Lung microvascular endothelial cell (primary cell): Measurements from ENCODE around the gene COP1. TPM values are rescaled to one million over a fixed set of nuclear protein-coding genes. Genes with fewer than 3 reads are reported as not detected.
"Not testable (repeated sequence)": the region's sequence is repeated elsewhere in the genome, so short reads cannot be mapped to it uniquely, and the experiment has no call there.

Experiments used
- DNase-seq, 2 donors: peaks; one replicate each; pipeline versions ENCODE4 v3.0.0 to v3.0.0-alpha.2; 2010; ENCODE audit warnings: low read depth in 2 of 2
- total RNA-seq: library from RNA; depleted of rRNA; stranded (reverse); fragments of >200 nt; gene quantifications from 2 replicates; pipeline ENCODE4 v1.2.1, GENCODE V29; 2014

The COP1 gene
- total RNA-seq, 1 donor from 2014 or later = 47.2 TPM

DNA sequence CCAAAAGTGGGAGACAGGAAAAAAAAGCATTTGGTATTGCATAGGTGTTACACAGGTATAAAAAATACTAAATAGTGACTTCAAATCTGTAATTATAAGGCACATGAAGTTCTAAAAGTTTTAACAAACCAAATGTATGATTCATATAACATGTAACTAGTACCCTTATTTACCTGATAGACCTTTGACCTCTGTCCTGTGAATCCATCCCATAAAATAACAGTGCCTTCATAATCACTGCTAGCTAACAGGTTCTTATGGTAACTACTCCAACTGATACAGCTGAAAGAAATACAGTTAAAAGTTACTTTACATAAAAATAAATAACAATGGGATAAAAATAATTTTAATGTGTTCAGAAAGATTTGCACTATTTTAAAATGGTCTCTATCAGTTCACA, 163.5 kb downstream of the COP1 start:
- no peak for DNase-seq

DNA sequence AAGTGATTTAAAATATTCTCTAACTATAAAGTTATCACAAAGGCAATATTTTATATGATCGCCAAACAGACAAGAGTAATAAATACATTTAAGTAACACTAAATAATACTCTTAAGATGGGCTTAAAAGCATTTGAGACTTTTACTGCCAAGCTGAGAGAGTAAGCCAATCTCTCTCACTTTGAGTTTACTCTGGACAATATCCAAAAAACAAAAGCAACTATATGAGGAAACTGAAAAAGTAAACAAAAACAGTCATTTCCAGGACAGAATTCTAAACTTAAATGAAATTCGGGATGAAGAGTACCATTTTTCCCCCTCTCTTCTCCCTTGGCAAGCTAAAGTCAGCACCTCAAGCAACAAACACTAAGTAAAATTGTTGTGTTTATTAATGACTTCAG, 173.2 kb downstream of the COP1 start:
- DNase-seq = peak; percentile 11 to 17

DNA sequence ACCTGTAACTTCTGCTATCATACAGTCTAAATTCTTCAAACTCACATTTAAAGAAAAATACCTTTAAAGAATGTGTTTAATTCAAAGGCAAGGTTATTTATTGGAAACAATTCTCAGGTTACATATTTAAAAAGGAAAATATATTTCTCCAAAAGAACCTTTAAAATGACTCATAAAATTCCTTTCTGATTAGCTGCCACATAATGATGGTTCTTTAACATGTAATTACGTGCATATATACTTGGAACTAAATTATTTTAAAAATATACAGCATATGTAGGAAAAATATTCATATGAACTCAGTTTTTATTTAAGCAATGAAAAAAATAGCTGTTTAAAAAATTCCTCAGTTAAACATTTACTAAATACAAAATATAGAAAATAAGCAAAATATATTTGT, 173.6 kb downstream of the COP1 start:
- DNase-seq = no peak

DNA sequence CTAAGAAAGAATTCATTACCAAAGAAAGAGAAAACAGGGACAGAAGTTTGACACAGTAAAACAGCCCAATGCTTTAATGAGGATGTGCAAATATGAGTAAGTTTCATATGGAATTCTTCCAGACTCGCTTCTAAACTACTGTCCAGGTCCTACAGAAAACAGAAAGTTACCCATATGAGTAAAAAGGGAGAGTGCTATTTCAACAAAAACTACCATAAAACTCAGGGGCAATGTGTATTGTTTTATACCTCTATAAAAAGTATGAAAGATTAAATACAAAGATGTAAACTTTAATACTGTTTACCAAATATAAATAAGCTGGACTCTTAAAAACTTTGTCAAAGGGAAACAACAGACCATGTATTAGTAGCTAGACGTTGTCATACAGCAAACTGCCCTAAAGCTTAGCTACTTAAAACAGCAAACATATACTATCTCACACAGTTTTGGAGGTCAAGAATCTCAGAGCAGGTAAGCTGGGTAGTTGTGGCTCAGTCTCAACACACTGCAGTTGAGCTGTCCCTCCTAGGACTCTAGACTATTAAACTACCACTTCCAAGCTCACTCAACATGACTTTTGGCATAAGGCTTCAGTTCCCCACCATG, 174.9 kb downstream of the COP1 start:
- no peak for DNase-seq

DNA sequence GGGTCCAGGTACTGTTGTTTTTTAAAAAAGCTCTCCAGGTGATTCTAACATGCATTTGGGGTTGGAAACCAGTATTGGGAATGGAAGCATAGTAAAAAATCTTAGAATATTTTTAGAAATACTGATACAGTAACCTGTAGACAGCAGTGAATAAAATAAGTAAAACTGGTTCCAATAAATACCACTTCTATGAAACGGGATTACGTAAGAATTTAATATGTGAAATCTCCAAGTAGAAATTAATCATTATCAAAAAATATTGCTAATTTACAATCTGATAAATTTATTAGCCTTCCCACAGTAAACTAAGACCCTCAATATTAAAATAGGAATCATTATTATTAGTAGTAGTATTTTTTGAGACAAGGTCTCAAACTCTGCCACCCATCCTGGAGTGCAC, 177.5 kb downstream of the COP1 start:
- no peak for DNase-seq

DNA sequence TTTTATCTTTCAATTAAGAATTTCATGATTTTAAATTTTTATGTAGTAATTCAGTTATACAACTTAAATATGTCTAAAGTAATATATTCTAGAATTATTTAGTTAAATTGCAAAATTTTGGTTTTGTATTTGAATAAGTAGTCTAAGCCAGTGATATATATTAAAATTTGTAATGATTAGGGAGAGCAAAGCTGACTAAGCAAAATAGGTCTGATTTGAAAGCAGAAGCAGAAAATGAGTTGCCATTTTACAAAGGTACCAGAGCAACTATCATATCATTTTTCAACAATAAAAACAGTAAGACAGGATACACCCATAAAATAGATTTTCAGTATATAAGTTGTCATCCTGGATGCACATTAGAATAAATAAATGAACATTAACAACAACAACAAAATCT, 177.9 kb downstream of the COP1 start:
- no peak for DNase-seq

DNA sequence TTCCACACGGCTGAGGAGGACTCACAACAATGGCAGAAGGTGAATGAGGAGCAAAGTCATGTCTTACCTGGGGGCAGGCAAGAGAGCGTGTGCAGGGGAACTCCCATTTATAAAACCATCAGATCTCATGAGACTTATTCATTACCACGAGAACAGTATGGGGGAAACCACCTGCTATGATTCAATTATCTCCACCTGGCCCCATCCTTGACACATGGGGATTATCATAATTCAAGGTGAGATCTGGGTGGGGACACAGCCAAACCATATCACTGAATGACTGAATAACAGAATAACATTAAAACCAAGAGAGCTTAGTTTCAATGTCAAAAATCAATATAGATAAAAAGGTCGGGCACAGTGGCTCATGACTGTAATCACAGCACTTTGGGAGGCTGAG, 179.2 kb downstream of the COP1 start:
- DNase-seq = not testable (repeated sequence)

DNA sequence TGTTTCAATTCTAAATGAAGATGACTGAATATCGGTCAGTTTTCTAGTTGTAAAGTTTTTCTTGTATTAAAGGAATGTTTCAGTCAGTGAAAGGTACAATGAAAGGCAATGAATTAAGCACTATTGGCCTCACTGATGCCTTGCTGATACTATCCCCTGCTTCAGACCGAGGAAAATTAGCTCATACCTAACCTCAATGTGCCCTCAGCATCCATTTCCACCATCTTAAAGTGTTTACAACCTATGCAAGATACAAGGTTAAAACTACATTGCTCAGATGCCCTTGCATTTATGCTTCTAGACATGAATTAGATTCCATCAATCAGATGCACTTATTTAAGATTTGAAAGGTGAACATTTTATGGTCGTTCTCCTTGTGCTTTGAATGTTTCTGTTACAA, 184.5 kb downstream of the COP1 start:
- no peak for DNase-seq

DNA sequence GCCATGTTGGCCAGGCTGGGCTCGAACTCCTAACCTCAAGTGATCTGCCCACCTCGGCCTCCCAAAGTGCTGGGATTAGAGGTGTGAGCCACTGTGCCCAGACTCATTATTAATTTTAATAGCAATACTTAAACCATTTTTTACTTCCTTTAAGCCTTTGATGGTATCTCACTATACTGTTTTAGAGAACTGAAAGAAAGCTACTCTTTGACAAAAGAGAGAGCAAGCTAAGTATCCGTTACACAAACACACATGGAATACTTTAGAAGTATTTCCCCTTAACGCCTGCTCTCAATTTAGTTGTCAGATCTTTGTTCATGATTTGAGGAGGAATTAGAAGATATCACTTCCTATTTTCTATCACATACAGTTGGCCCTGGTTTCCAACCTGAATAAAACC, 189.4 kb downstream of the COP1 start:
- no peak for DNase-seq

DNA sequence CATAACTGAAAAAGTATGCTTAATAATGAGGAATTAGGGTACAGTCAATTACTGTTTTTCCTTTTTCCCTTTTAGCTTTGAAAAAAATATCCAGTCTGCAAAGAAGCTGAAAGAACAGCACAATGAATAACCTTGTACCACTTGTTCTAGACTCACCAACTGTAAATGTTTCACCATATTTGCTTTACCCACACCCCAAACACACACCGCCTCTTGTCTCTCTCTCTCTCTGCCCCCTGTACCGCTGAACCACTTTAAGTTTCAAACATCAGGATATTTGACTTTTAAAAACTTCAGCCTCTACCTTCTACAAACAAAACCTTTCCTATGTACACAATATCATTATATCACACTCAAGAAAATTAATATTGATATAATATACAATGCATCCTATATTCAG, 197.1 kb downstream of the COP1 start:
- no peak for DNase-seq

DNA sequence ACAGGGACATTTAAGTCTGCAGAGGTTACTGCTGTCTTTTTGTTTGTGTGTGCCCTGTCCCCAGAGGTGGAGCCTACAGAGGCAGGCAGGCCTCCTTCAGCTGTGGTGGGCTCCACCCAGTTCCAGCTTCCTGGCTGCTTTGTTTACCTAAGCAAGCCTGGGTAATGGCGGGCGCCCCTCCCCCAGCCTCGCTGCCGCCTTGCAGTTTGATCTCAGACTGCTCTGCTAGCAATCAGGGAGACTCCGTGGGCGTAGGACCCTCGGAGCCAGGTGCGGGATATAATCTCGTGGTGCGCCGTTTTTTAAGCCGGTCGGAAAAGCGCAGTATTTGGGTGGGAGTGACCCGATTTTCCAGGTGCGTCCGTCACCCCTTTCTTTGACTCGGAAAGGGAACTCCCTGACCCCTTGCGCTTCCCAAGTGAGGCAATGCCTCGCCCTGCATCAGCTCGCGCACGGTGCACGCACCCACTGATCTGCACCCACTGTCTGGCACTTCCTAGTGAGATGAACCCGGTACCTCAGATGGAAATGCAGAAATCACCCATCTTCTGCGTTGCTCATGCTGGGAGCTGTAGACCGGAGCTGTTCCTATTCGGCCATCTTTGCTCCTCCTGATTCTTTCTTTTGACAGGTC, 199.2 kb downstream of the COP1 start:
- not testable (repeated sequence) for DNase-seq

DNA sequence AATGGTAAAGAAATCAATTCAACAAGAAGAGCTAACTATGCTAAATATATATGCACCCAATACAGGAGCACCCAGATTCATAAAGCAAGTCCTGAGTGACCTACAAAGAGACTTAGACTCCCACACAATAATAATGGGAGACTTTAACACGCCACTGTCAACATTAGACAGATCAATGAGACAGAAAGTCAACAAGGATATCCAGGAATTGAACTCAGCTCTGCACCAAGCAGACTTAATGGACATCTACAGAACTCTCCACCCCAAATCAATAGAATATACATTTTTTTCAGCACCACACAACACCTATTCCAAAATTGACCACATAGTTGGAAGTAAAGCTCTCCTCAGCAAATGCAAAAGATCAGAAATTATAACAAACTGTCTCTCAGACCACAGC, 212.4 kb downstream of the COP1 start:
- DNase-seq = not testable (repeated sequence)

DNA sequence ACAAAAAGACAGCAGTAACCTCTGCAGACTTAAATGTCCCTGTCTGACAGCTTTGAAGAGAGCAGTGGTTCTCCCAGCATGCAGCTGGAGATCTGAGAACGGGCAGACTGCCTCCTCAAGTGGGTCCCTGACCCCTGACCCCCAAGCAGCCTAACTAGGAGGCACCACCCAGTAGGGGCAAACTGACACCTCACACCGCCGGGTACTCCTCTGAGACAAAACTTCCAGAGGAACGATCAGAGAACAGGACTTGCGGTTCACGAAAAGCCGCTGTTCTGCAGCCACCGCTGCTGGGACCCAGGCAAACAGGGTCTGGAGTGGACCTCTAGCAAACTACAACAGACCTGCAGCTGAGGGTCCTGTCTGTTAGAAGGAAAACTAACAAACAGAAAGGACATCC, 214.3 kb downstream of the COP1 start:
- not testable (repeated sequence) for DNase-seq

DNA sequence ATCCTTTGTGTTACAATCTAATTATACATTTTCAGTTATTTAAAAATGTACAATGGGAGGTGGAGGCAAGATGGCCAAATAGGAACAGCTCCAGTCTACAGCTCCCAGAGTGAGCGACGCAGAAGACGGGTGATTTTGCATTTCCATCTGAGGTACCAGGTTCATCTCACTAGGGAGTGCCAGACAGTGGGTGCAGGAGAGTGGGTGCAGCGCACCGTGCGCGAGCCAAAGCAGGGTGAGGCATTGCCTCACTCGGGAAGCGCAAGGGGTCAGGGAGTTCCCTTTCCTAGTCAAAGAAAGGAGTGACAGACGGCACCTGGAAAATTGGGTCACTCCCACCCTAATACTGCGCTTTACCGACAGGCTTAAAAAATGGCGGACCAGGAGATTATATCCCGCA, 214.9 kb downstream of the COP1 start:
- DNase-seq = not testable (repeated sequence)

DNA sequence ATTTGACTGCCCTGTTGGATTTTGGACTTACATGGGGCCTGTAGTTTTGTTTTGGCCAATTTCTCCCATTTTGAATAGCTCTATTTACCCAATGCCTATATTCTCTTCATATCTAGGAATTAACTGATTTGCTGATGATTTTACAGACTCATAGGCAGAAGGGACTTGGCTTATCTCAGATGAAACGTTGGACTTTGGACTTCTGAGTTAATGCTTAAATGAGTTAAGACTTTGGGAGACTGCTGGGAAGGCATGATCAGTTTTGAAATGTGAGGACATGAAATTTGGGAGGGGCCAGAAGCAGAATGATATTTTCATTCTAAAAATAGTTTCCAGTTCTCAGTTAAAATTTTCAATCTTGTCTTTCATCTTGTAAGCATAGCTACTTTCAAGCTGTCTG, 222.3 kb downstream of the COP1 start:
- DNase-seq = no peak

DNA sequence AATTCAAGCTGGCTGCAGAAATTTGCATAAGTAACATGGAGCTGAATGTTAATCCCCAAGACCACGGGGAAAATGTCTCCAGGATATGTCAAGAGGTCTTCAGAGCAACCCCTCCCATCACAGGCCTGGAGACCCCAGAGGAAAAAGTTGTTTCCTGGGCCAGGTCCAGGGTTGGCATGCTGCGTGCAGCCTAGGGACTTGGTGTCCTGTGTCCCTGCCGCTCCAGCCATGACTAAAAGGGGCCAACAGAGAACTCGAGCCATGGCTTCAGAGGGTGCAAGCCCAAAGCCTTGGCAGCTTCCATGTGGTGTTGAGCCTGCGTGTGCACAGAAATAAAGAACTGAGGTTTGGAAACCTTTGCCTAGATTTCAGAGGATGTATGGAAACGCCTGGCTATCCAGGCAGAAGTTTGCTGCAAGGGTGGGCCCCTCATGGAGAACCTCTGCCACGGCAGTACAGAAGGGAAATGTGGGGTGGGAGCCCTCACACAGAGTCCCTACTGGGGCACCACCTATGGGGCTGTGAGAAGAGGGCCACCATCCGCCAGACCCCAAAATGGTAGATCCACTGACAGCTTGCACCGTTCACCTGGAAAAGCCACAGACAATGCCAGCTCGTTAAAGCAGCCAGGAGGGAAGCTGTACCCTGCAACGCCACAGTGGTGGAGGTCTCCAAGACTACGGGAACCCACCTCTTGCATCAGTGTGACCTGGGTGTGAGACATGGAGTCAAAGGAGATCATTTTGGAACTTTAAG, 222.9 kb downstream of the COP1 start:
- DNase-seq = no peak

DNA sequence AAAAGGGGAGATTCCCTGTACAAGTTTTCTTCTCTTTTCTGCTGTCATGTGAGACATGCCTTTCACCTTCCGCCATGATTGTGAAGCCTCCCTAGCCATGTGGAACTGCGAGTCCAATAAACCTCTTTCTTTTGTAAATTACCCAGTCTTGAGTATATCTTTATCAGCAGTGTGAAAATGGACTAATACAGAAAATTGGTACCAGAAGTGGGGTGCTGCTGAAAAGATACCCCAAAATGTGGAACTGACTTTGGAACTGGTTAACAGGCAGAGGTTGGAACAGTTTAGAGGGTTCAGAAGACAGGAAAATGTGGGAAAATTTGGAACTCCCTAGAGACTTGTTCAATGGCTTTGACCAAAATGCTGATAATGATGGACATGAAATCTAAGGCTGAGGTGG, 223.7 kb downstream of the COP1 start:
- DNase-seq = not testable (repeated sequence)

DNA sequence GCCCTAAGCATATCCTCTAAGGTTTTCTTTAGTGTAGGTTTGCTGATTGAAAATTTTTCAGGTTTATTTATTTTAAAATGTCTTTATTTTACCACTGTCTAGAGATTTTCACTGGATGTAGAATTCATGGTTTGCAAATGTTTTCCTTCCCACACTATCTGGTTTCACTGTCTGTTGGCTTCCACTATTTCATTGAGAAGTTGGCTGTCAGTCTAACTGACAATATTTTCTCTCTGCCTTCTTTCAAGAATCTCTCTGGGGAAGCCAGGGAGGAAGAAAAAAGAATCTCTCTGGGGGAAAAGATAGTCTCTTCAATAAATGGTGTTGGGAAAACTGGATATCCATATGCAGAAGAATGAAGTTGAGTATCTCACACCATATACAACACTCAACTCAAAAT, 226.0 kb downstream of the COP1 start:
- no peak for DNase-seq

DNA sequence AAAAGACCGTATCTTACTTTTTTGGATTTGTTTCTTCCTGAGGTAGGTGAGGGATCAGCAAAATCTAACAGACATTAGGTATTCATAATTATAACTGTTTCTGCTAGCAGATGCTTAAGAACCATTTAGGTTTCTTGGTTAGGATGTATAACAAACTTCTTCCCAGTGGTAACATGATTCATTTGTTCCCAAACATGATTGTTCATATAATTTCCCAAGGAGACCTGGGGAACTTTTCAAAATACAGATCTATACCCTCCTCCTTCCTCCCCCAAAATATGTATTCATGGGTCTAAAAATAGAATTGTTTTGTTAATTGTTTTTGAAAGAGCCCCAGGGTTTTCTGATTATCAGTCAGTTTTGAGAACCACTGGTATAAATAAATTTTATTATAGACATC, 228.2 kb downstream of the COP1 start:
- DNase-seq = no peak

DNA sequence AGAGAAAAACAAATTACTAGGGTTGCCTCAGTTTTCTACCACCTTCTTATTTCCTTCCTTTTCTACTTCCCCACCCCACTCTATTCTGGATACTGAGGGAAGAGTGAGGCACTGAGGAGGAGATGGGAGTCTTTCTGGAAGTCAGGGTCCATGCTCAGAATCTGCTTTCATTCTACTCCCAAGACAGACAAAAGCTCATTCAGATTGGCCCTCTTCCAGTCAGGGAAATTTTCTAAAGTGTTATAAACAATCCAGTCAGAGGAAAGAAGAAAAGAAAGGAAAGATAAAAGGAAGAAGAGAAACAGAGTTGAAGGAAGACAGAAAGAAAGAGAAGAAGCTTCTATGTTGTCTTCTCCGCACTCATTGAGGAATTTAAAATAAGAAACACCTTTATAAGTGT, 228.6 kb downstream of the COP1 start:
- peak in 1 of 2 donors; percentile 9 for DNase-seq

DNA sequence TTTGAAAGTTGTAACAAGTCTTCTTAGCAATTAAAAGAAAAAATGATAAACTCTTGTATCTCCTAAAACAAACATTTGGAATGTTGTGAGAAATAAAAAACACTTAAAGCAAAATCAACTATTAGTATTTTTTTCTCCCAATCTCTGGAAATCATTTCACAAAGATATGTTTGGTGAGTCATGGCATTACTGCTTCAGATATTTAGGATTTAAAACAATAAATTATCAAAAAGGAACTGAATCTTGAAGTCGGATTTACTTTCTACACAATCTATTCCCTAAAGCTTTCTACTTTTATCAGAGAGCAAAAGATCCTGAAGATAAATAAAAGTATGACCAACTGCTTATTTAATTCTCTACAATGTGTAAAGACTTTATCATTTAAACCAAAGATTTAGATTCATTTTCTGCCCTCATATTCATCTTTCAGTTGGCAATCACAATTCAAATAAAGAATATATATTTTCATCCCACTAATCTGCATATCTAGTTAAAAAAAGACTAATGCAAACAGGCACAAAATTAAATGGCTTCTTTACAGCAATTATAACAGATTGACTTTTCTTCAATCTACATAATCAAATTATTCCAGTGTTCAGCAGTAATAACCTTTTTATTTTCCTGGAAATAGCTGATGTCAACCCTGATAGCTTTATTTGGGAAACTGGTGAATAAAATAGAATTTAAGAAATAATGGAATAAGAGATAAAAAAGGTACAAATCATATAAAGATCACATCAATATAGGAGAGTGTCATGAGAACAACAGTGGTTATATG, 230.0 kb downstream of the COP1 start:
- no peak for DNase-seq

DNA sequence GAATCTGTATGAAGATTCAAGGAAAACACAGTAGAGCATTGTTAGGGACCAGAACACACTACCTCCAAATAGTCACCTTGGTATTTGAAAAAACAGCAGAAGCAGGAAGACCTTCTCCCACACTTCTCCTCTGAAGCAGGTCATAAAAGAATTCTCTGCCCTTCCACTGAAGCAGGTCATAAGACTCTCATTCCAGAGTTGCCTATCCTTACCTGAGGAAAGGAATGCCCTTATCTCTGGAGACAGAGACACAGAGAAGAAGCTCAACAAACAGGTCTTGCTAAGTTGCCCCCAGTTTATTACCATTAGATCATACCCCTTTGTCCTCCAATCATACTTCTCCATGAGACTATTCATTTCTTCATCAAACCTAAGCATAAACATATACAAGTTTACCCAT, 237.9 kb downstream of the COP1 start:
- DNase-seq = no peak
